Measurements from ENCODE around the gene WNT5A. TPM values are rescaled to one million over a fixed set of nuclear protein-coding genes. Genes with fewer than 3 reads are reported as not detected.
A peak's percentile ranks its signal among the peaks of the same experiment; 100 is the strongest.

Gene WNT5A
- total RNA-seq, 1 donor from 2014 or later: 3.3 TPM

DNA sequence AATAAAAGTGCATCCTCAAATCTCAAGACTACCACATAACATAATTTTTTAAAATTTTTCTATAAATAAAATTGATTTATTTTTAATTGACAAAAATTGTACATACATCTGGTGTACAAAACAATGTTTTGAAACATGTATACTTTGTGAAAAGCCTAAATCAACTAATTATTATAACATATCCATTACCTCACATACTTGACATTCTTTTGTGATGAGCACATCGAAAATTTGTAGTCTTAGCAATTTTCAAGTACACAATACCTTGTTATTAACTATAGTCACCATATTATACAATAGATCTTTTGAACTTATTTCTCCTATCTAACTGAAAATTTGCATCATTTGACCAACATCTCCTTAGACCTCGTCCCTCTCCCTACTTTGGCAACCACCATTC is 7.9 kb upstream of the WNT5A start:
- Histone ChIP-seq H3K4me3 (no peak overlapping the region), H3K9me3 (ENCODE audit: low read depth) (no peaks in the 10 kb centered on the region), H3K4me1 (peaks cover 2% of the 10 kb centered on the region), H3K79me2 (ENCODE audit: low read depth) (no peaks in the 10 kb centered on the region), H3K27ac (no peak overlapping the region), H3K27me3 (peaks cover 31% of the 10 kb centered on the region), H3K9ac (no peak overlapping the region), H3K36me3 (no peaks in the 10 kb centered on the region), H3F3A (ENCODE audit: low read depth) (peaks cover 10% of the 10 kb centered on the region), H3K4me2 (no peak overlapping the region), H2AFZ (replicated peaks) (no peak overlapping the region), H4K20me1 (ENCODE audit: low read depth) (no peaks in the 10 kb centered on the region)
- Mint-ChIP-seq H3K4me1 (peaks cover 12% of the 10 kb centered on the region), H3K27ac (no peak overlapping the region), H3K9me3 (no peaks in the 10 kb centered on the region), H3K36me3 (no peaks in the 10 kb centered on the region), H3K27me3 (ENCODE audit: insufficient read depth, low read depth) (peaks cover 7% of the 10 kb centered on the region), H3K4me3 (no peak overlapping the region)
- TF ChIP-seq EZH2 (IDR thresholded peaks at IDR 0.05) (no peak), EZH2phosphoT487 (IDR thresholded peaks at IDR 0.05) (no peak)
- TF ChIP-seq, protein P1, sequence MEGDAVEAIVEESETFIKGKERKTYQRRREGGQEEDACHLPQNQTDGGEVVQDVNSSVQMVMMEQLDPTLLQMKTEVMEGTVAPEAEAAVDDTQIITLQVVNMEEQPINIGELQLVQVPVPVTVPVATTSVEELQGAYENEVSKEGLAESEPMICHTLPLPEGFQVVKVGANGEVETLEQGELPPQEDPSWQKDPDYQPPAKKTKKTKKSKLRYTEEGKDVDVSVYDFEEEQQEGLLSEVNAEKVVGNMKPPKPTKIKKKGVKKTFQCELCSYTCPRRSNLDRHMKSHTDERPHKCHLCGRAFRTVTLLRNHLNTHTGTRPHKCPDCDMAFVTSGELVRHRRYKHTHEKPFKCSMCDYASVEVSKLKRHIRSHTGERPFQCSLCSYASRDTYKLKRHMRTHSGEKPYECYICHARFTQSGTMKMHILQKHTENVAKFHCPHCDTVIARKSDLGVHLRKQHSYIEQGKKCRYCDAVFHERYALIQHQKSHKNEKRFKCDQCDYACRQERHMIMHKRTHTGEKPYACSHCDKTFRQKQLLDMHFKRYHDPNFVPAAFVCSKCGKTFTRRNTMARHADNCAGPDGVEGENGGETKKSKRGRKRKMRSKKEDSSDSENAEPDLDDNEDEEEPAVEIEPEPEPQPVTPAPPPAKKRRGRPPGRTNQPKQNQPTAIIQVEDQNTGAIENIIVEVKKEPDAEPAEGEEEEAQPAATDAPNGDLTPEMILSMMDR (IDR thresholded peaks at IDR 0.05): no peak
- DNase-seq (ENCODE audit: low spot score): no peak

DNA sequence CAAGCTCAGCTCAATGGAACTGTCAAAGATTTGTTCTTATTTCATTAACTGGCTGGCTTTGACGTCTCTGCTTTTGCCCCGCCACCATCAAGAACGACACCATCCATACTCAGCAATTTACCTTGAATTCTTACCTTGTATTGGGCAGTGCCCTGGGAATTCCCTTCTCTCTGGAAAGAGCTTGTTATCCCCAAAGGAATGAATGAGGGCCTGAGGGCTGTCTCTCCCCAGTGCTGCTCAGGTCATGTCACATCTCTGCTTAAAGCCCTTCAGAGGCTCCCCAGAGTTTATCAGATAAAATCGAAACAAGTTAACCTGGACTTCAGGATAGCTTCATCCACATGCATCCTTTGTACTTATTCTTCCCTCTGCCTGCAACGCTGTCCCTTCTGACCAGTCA is 5.9 kb upstream of the WNT5A start:
- Histone ChIP-seq H3K9me3 (ENCODE audit: low read depth) (no peaks in the 10 kb centered on the region), H3K4me3 (no peak overlapping the region), H2AFZ (replicated peaks) (no peak overlapping the region), H4K20me1 (ENCODE audit: low read depth) (no peaks in the 10 kb centered on the region), H3K9ac (no peak overlapping the region), H3K36me3 (no peaks in the 10 kb centered on the region), H3K4me2 (no peak overlapping the region), H3K27me3 (peaks cover 50% of the 10 kb centered on the region), H3K27ac (no peak overlapping the region), H3K79me2 (ENCODE audit: low read depth) (no peaks in the 10 kb centered on the region), H3F3A (ENCODE audit: low read depth) (peaks cover 12% of the 10 kb centered on the region), H3K4me1 (peaks cover 8% of the 10 kb centered on the region)
- H3K36me3 Mint-ChIP-seq: no peaks in the 10 kb centered on the region
- H3K4me1 Mint-ChIP-seq: peaks cover 26% of the 10 kb centered on the region
- peaks cover 15% of the 10 kb centered on the region for H3K27me3 Mint-ChIP-seq (ENCODE audit: insufficient read depth, low read depth)
- H3K4me3 Mint-ChIP-seq: no peak overlapping the region
- H3K9me3 Mint-ChIP-seq: no peaks in the 10 kb centered on the region
- no peak overlapping the region for H3K27ac Mint-ChIP-seq
- no peak for DNase-seq (ENCODE audit: low spot score)
- no peak for TF ChIP-seq EZH2phosphoT487 (IDR thresholded peaks at IDR 0.05)

GRCh38 chr3:55491296-55491816 is 4.2 kb upstream of the WNT5A start:
- Mint-ChIP-seq H3K27ac (no peak overlapping the region), H3K4me3 (no peak overlapping the region), H3K9me3 (no peaks in the 10 kb centered on the region), H3K36me3 (no peaks in the 10 kb centered on the region), H3K4me1 (peaks cover 26% of the 10 kb centered on the region), H3K27me3 (ENCODE audit: insufficient read depth, low read depth) (peaks cover 18% of the 10 kb centered on the region)
- DNase-seq (ENCODE audit: low spot score): no peak
- no peak for TF ChIP-seq EZH2 (IDR thresholded peaks at IDR 0.05)
- TF ChIP-seq EZH2phosphoT487 (IDR thresholded peaks at IDR 0.05): no peak
- TF ChIP-seq, protein P1 (IDR thresholded peaks at IDR 0.05): no peak
- H4K20me1 ChIP-seq (ENCODE audit: low read depth): peaks cover 3% of the 10 kb centered on the region
- no peak overlapping the region for H2AFZ ChIP-seq (replicated peaks)
- H3K79me2 ChIP-seq (ENCODE audit: low read depth): no peaks in the 10 kb centered on the region
- H3K4me1 ChIP-seq: peaks cover 8% of the 10 kb centered on the region
- no peak overlapping the region for H3K4me3 ChIP-seq
- no peaks in the 10 kb centered on the region for H3K36me3 ChIP-seq
- no peak overlapping the region for H3K27ac ChIP-seq
- H3K9me3 ChIP-seq (ENCODE audit: low read depth): no peaks in the 10 kb centered on the region
- H3K4me2 ChIP-seq: no peak overlapping the region
- peaks cover 26% of the 10 kb centered on the region for H3F3A ChIP-seq (ENCODE audit: low read depth)
- peaks cover 65% of the 10 kb centered on the region for H3K27me3 ChIP-seq
- H3K9ac ChIP-seq: no peak overlapping the region

DNA sequence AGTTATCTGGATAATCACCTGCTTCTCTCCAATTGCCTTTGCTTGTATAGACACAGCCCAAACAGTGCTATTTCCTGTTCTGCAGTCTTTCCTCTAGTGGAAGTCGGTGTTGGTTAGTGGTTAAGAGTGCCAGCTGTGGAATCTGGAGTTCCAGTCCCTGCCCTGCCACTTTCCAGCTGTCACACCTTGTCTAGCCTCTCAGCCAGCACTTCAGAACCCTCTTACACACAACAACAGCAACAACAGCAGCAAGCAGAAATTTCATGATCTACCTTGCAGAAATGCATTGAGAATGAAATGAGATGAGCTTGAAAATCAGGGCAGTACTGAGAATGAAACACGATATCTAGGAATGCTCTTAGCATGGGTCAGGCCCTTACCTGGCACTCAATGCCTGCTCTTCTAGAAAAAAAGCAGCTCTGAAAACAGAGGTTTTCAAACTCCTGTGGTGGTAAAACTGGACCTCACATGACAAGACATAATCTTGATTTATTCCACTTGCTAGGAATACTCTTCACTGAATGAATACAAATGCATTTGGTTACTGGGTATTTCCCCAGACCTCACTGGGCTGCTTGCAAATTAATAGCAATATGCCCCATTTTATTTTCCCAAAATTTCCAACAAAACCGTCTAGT is 3.3 kb upstream of the WNT5A start:
- Histone ChIP-seq H3K4me2 (peak overlapping the region; percentile 94), H3K9ac (no peak overlapping the region)

More for the DNA sequence above, 3.3 kb upstream of the WNT5A start:
- Histone ChIP-seq H3K27ac (no peak overlapping the region), H3K36me3 (no peaks in the 10 kb centered on the region), H2AFZ (replicated peaks) (no peak overlapping the region), H4K20me1 (ENCODE audit: low read depth) (peaks cover 6% of the 10 kb centered on the region), H3K79me2 (ENCODE audit: low read depth) (no peaks in the 10 kb centered on the region), H3K27me3 (peaks cover 75% of the 10 kb centered on the region), H3K4me1 (peaks cover 12% of the 10 kb centered on the region), H3K9me3 (ENCODE audit: low read depth) (no peaks in the 10 kb centered on the region), H3F3A (ENCODE audit: low read depth) (peaks cover 33% of the 10 kb centered on the region), H3K4me3 (peak overlapping the region; percentile 74)
- Mint-ChIP-seq H3K27me3 (ENCODE audit: insufficient read depth, low read depth) (peaks cover 18% of the 10 kb centered on the region), H3K9me3 (no peaks in the 10 kb centered on the region), H3K4me1 (peaks cover 28% of the 10 kb centered on the region), H3K4me3 (peak overlapping the region; percentile 1), H3K27ac (no peak overlapping the region), H3K36me3 (no peaks in the 10 kb centered on the region)
- no peak for TF ChIP-seq EZH2 (IDR thresholded peaks at IDR 0.05)
- TF ChIP-seq EZH2phosphoT487 (IDR thresholded peaks at IDR 0.05): no peak
- TF ChIP-seq, protein P1 (IDR thresholded peaks at IDR 0.05): no peak
- no peak for DNase-seq (ENCODE audit: low spot score)

All from neural progenitor cell (in vitro differentiated cells).